ENCODE measurements around the gene HEMGN. TPM values are rescaled to one million over a fixed set of nuclear protein-coding genes. Genes with fewer than 3 reads are reported as not detected.

HEMGN gene
- total and polyA plus RNA-seq, 2 of the 8 experiments (the other 6 are each of a cell fraction or from before 2014, with no cell fraction given), result not detected

- TF ChIP-seq KDM1A (IDR thresholded peaks at IDR 0.05; ENCODE audit: borderline replicate concordance, low read length) (no peak), GABPA (IDR thresholded peaks at IDR 0.05; ENCODE audit: borderline replicate concordance, insufficient read depth, low read length) (no peak)
These were observed 30.9 kb downstream of the HEMGN start (continued) for GRCh38 chr9:97907046-97907445.
